BJ (cell line): ENCODE results near the gene LRP8. TPM values are rescaled to one million over a fixed set of nuclear protein-coding genes. Genes with fewer than 3 reads are reported as not detected.

Source experiments
- CTCF ChIA-PET: fragments of 350-600 bp; formaldehyde crosslinking; extraction: SDS; loops from one replicate; lab custom pipeline; 2021; ENCODE audit warnings: antibody characterized with exemption, inconsistent platforms; lab: Yijun Ruan, JAX
- POLR2A ChIA-PET: fragments of 300-600 bp; sonication (Branson Sonifier 250); formaldehyde crosslinking; extraction: SDS; loops from one replicate; lab custom pipeline; 2021; ENCODE audit warnings: antibody characterized with exemption; lab: Charles Lee
- DNase-seq: peaks from one replicate; pipeline ENCODE4 v3.0.0-alpha.2; 2011; ENCODE audit warnings: low read depth
- H3K27me3 ChIP-seq: 2 replicates; pipeline ENCODE4 v1.6.0; 2011; ENCODE audit warnings: low read length; ENCODE audit not compliant: control insufficient read depth, insufficient read depth
- H3K36me3 ChIP-seq: 2 replicates; pipeline ENCODE4 v1.5.1; 2011; ENCODE audit warnings: low read length; ENCODE audit not compliant: control insufficient read depth, insufficient read depth
- H3K4me3 ChIP-seq: 2 replicates; pipeline ENCODE4 v1.5.1; 2011; ENCODE audit warnings: low read depth, mild to moderate bottlenecking, control low read depth, low read length
- CTCF ChIP-seq: IDR thresholded peaks from 2 replicates; pipeline ENCODE4 v1.5.1; 2011; ENCODE audit warnings: low read depth, mild to moderate bottlenecking, control low read depth, inconsistent platforms, low read length, moderate library complexity; ENCODE audit not compliant: insufficient read depth
- polyA plus RNA-seq: library from polyadenylated mRNA; depleted of rRNA; stranded (reverse); fragments of >200 nt; gene quantifications from 2 replicates; pipeline ENCODE4 v1.2.3, GENCODE V29; 2011

LRP8 gene
- polyA plus RNA-seq, 1 experiment = 18.2 TPM

DNA sequence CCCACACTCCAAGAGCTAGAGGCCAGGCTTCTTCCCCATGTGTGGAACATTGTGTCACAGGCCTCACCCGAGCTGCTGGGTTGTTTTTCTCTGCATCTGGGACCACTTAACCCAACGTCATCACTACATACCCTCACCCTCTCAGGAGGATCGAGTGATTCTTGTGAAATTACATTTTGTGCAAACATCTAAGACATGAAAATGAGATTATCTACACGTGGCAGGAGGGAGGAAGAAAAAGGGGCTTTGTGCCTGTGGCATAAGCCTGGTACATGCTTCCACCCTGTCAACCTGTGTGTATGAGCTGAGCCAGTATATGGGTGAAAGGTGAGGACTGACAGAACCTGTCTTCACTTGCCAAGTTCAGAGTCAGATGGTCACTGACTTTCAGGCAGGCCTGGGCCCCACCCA lies 129.6 kb downstream of the LRP8 start:
- H3K27me3 ChIP-seq = no peaks in the 10 kb centered on the region
- ChIA-PET POLR2A (no interaction called here), CTCF (no interaction called here)
- H3K4me3 ChIP-seq = peak overlapping the region; percentile 78; the same call in 1 of the 2 replicates
- TF ChIP-seq CTCF = no peak
- no peak for DNase-seq
- H3K36me3 ChIP-seq = peaks cover 5% of the 10 kb centered on the region

- Histone ChIP-seq H3K4me3 (peak overlapping the region; percentile 78), H3K27me3 (no peaks in the 10 kb centered on the region), H3K36me3 (peaks cover 3% of the 10 kb centered on the region)
- DNase-seq = no peak
- POLR2A ChIA-PET = no interaction called here
- no peak for TF ChIP-seq CTCF
- CTCF ChIA-PET = no interaction called here
These were observed 130.3 kb downstream of the LRP8 start for GRCh38 chr1:53197291-53198200.

- Histone ChIP-seq H3K36me3 (no peaks in the 10 kb centered on the region), H3K4me3 (peak within 1 kb of the TSS; percentile 78), H3K27me3 (no peaks in the 10 kb centered on the region)
- CTCF ChIA-PET = interaction anchor here (1.0 to 1.4 kb wide), 3 partner anchors 11 to 197 kb away, joined by 3 to 8 read pairs (median 3); no protein-coding TSS in a partner anchor
- peak; percentile 65 for DNase-seq
- POLR2A ChIA-PET = interaction anchor here (0.5 kb wide), 1 partner anchor 288 kb away, joined by 6 read pairs; no protein-coding TSS in a partner anchor
- TF ChIP-seq CTCF = peak; percentile 25; the same call in 1 of the 2 replicates
These were observed 131.2 kb downstream of the LRP8 start, which contains the start of gene CPT2 for GRCh38 chr1:53196485-53197290. TSS of gene CPT2 (plus strand) at chr1:53196824. CDS start at chr1:53196944, 120 bp downstream.

GRCh38 chr1:53196017-53196484 lies 131.8 kb downstream of the LRP8 start:
- no peak for DNase-seq
- ChIA-PET POLR2A (interaction anchor here (0.5 kb wide), 1 partner anchor 287 kb away, joined by 6 read pairs; no protein-coding TSS in a partner anchor), CTCF (interaction anchor here (1.0 to 1.4 kb wide), 4 partner anchors 10 to 291 kb away, joined by 3 to 8 read pairs (median 4); no protein-coding TSS in a partner anchor)
- Histone ChIP-seq H3K27me3 (no peaks in the 10 kb centered on the region), H3K4me3 (peak overlapping the region; percentile 78), H3K36me3 (no peaks in the 10 kb centered on the region)
- TF ChIP-seq CTCF = no peak
